Activated T-cell treated with anti-CD3 and anti-CD28 coated beads, Interleukin-2, amount 50 U/mL, for 4 hours (primary cell): ENCODE data around the gene ZNF865. TPM values are rescaled to one million over a fixed set of nuclear protein-coding genes. Genes with fewer than 3 reads are reported as not detected.

Source experiments
- ATAC-seq, 2 donors: fragments of 200-7000 bp; cut with Tn5 transposase; one replicate each; pipeline ENCODE4 v1.10.0; 2021
- DNase-seq: peaks from one replicate; pipeline ENCODE4 v3.0.0-alpha.2; 2020
- H3K27me3 Mint-ChIP-seq: one replicate; pipeline ENCODE4 v1.8.0; 2021; ENCODE audit warnings: low read depth, mixed read lengths
- H3K36me3 Mint-ChIP-seq: one replicate; pipeline ENCODE4 v1.8.0; 2022; ENCODE audit warnings: mixed read lengths; ENCODE audit not compliant: insufficient read depth
- H3K4me1 Mint-ChIP-seq: one replicate; pipeline ENCODE4 v1.8.0; 2021; ENCODE audit warnings: low read depth, mixed read lengths
- H3K4me3 Mint-ChIP-seq: one replicate; pipeline ENCODE4 v1.8.0; 2021; ENCODE audit warnings: mild to moderate bottlenecking, moderate library complexity, mixed read lengths
- H3K9me3 Mint-ChIP-seq: one replicate; pipeline ENCODE4 v1.8.0; 2021; ENCODE audit warnings: mixed read lengths
- total RNA-seq, 3 donors: library from RNA; stranded (reverse); gene quantifications; one replicate each; pipeline ENCODE4 v1.2.1, GENCODE V29; 2021

Gene ZNF865
- total RNA-seq, 3 donors from 2014 or later, result 14.5 to 15.9 (median 15.4) TPM

GRCh38 chr19:55646889-55647731, 41.7 kb downstream of the ZNF865 start:
- Mint-ChIP-seq H3K4me1 (peaks cover 46% of the 10 kb centered on the region), H3K27me3 (no peaks in the 10 kb centered on the region), H3K4me3 (peak overlapping the region; percentile 80), H3K36me3 (peaks cover 6% of the 10 kb centered on the region), H3K9me3 (no peaks in the 10 kb centered on the region)
- DNase-seq (no peak), ATAC-seq (no peak)

- H3K4me3 Mint-ChIP-seq, result peak within 1 kb of the TSS; percentile 80
- peaks cover 44% of the 10 kb centered on the region for H3K4me1 Mint-ChIP-seq
- peaks cover 6% of the 10 kb centered on the region for H3K36me3 Mint-ChIP-seq
- DNase-seq (peak; percentile 61), ATAC-seq (peak; percentile 11 to 19)
- H3K27me3 Mint-ChIP-seq, result no peaks in the 10 kb centered on the region
- H3K9me3 Mint-ChIP-seq, result no peaks in the 10 kb centered on the region
Observed at GRCh38 chr19:55647732-55648584, 42.5 kb downstream of the ZNF865 start, which contains the start of gene CCDC106. CCDC106 (plus strand) TSS chr19:55648212; CDS start chr19:55649047, 835 bp downstream.

GRCh38 chr19:55648585-55649267, 43.3 kb downstream of the ZNF865 start:
- Mint-ChIP-seq H3K9me3 (no peaks in the 10 kb centered on the region), H3K4me1 (peaks cover 39% of the 10 kb centered on the region), H3K4me3 (peak overlapping the region; percentile 76), H3K27me3 (no peaks in the 10 kb centered on the region), H3K36me3 (peaks cover 6% of the 10 kb centered on the region)
- DNase-seq, result no peak
- no peak for ATAC-seq

GRCh38 chr19:55649268-55650125, 44.0 kb downstream of the ZNF865 start:
- ATAC-seq (no peak), DNase-seq (no peak)
- Mint-ChIP-seq H3K4me1 (peaks cover 39% of the 10 kb centered on the region), H3K27me3 (no peaks in the 10 kb centered on the region), H3K4me3 (peak overlapping the region; percentile 76), H3K9me3 (no peaks in the 10 kb centered on the region), H3K36me3 (peaks cover 6% of the 10 kb centered on the region)

- Mint-ChIP-seq H3K27me3 (no peaks in the 10 kb centered on the region), H3K36me3 (peaks cover 6% of the 10 kb centered on the region), H3K4me1 (peaks cover 39% of the 10 kb centered on the region), H3K9me3 (no peaks in the 10 kb centered on the region), H3K4me3 (no peak overlapping the region)
- ATAC-seq (no peak), DNase-seq (no peak)
Observed at GRCh38 chr19:55650126-55650557, 44.7 kb downstream of the ZNF865 start.

- Mint-ChIP-seq H3K9me3 (no peaks in the 10 kb centered on the region), H3K4me1 (peaks cover 34% of the 10 kb centered on the region), H3K27me3 (no peaks in the 10 kb centered on the region), H3K36me3 (peaks cover 5% of the 10 kb centered on the region), H3K4me3 (peak overlapping the region; percentile 33)
- DNase-seq, result no peak
- no peak for ATAC-seq
Observed at GRCh38 chr19:55650602-55651230, 45.3 kb downstream of the ZNF865 start.

GRCh38 chr19:55651236-55651635, 45.8 kb downstream of the ZNF865 start:
- peak overlapping the region; percentile 33 for H3K4me3 Mint-ChIP-seq
- peaks cover 38% of the 10 kb centered on the region for H3K4me1 Mint-ChIP-seq

GRCh38 chr19:55652311-55653128, 47.1 kb downstream of the ZNF865 start:
- H3K36me3 Mint-ChIP-seq, result peaks cover 14% of the 10 kb centered on the region
- peaks cover 37% of the 10 kb centered on the region for H3K4me1 Mint-ChIP-seq
- no peak for ATAC-seq
- no peak for DNase-seq
- no peaks in the 10 kb centered on the region for H3K9me3 Mint-ChIP-seq
- H3K4me3 Mint-ChIP-seq, result no peak overlapping the region
- no peaks in the 10 kb centered on the region for H3K27me3 Mint-ChIP-seq

More at GRCh38 chr19:55651236-55651635, 45.8 kb downstream of the ZNF865 start:
- Mint-ChIP-seq H3K9me3 (no peaks in the 10 kb centered on the region), H3K27me3 (no peaks in the 10 kb centered on the region), H3K36me3 (peaks cover 10% of the 10 kb centered on the region)
- no peak for ATAC-seq
- DNase-seq, result no peak

- Mint-ChIP-seq H3K4me3 (peak overlapping the region; percentile 91), H3K4me1 (peaks cover 40% of the 10 kb centered on the region), H3K9me3 (no peaks in the 10 kb centered on the region), H3K36me3 (peaks cover 19% of the 10 kb centered on the region), H3K27me3 (no peaks in the 10 kb centered on the region)
- ATAC-seq (peak; percentile 57 to 59), DNase-seq (peak; percentile 99)
Observed at GRCh38 chr19:55653651-55654322, 48.3 kb downstream of the ZNF865 start.

GRCh38 chr19:55654323-55654867, 48.9 kb downstream of the ZNF865 start:
- H3K4me1 Mint-ChIP-seq, result peaks cover 39% of the 10 kb centered on the region
- no peaks in the 10 kb centered on the region for H3K9me3 Mint-ChIP-seq
- H3K36me3 Mint-ChIP-seq, result peaks cover 21% of the 10 kb centered on the region
- peak overlapping the region; percentile 91 for H3K4me3 Mint-ChIP-seq
- ATAC-seq, result peak; percentile 73 to 81
- H3K27me3 Mint-ChIP-seq, result no peaks in the 10 kb centered on the region
- peak; percentile 97 for DNase-seq

- H3K36me3 Mint-ChIP-seq, result peaks cover 25% of the 10 kb centered on the region
- no peaks in the 10 kb centered on the region for H3K27me3 Mint-ChIP-seq
- peaks cover 38% of the 10 kb centered on the region for H3K4me1 Mint-ChIP-seq
- peak; percentile 98 for DNase-seq
- no peaks in the 10 kb centered on the region for H3K9me3 Mint-ChIP-seq
- peak within 1 kb of the TSS; percentile 91 for H3K4me3 Mint-ChIP-seq
- ATAC-seq, result peak; percentile 53 to 55
Observed at GRCh38 chr19:55654868-55655647, 49.6 kb downstream of the ZNF865 start, which contains the start of gene U2AF2. U2AF2 (plus strand) TSS chr19:55655035; CDS start chr19:55655105, 70 bp downstream.
